HG03457 (cell line): ENCODE measurements around the gene NCKAP5.

ENCODE experiments used
- ATAC-seq: cut with Tn5 transposase; IDR thresholded peaks from one replicate; pipeline ENCODE4 v1.9.1; 2021; ENCODE audit warnings: moderate number of reproducible peaks; ENCODE audit not compliant: unreplicated experiment

NCKAP5 gene

DNA sequence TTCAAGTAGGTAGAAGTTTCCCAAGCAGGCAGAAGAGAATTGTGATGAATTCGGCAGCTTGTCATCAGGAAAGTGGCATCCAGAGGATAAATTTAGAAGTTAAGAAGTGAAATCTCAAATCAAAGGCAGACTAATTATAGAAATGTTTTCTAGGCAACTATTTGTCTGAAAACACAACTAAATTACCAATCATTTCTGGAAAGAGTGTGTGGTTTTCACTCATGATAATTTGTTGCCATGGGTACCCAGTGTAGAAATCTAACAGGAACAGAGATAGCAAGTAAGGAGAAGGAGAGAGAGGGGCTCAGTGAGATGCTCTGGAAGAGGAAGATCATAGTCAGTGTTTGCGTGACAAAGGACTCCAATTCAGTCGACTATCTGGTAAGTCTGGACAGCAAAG lies 208.1 kb downstream of the NCKAP5 start:
- ATAC-seq: no peak

DNA sequence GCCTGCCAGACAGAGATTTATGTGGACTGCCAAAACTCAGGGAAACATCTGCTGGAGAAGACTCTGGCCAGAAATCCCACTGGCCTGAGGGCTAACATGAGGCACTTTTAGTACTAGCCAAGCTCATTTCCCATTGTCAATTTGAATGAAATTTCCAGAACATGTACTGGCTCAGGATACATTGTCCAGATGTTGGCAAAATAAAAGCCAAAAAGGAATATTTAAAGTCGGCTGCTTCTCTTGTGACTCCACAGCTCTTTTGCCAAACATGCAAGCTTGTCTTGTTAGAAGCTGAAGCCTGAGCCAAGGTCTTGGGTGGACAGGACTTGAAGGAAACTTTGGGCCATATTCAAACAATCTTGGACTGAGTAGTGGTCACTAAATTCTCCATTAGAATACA lies 215.5 kb downstream of the NCKAP5 start:
- no peak for ATAC-seq

DNA sequence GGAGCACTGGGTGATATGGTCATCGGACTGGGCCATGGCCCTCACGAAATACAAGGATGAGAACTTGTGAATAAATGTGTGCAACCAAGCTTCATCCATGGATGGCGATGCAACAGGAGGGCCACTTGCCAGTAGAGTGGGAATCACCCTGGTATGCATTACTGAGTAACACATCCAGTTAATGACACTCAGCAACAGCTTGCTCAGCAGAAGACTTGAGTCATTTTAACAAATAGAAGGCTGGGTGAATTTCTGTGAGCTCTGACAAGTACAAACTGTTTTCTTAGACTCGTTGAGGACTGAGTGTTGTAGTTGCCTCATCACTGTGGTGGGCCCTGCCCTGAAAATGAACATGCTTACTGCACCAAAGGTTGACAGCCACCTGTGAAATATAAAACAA lies 221.6 kb downstream of the NCKAP5 start:
- no peak for ATAC-seq

DNA sequence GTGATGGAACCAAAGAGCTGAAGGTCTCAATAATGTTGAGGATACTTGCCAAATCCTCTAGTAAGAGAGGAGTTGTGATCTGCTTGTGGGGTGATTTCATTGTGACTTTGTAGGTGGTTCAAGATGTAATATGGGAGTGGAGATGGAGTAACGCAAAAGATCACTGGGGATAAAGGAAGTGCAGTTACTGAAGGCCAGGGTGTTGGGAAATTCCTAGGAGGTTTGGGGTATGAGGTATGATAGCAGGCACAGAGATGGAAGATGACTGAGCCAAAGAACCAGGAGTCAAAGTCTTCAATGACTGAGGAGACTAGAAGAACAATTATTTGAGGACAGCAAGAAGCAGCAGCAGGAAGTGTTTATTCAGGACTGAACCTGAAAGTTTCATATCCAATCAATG lies 222.6 kb downstream of the NCKAP5 start:
- no peak for ATAC-seq

DNA sequence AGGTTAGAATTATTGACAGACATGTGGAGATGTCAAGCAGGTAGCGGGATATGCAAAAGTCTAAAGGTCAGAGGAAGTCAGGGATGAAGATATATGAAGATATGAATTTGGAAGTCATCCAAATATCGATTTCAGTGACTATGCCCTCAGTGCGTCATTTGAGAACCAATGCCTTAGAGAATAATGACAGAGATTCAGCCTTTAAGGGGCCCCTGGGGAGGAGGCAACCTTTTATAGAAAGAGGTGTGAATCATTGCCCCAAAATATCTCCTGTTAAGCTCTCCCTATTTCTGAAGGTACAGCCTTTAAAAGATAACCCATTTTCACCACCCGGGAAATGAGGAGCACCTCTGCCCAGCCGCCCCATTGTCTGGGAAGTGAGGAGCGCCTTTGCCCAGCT lies 223.4 kb downstream of the NCKAP5 start:
- ATAC-seq: no peak

DNA sequence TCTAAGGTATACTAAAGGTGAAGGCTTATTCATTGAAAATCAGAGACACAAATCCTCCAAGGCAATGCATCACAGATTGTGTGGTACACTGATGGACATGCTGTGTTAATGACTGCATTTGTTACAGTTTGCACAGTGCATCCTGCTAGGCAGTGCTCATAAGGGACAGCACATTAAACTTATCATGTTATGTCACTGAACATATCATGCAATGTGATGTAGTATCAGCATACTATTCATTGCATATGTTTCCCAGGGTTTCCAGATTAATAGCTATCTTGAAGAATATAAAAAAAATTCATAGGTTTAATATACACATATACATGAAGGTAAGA lies 225.3 kb downstream of the NCKAP5 start:
- ATAC-seq: no peak

DNA sequence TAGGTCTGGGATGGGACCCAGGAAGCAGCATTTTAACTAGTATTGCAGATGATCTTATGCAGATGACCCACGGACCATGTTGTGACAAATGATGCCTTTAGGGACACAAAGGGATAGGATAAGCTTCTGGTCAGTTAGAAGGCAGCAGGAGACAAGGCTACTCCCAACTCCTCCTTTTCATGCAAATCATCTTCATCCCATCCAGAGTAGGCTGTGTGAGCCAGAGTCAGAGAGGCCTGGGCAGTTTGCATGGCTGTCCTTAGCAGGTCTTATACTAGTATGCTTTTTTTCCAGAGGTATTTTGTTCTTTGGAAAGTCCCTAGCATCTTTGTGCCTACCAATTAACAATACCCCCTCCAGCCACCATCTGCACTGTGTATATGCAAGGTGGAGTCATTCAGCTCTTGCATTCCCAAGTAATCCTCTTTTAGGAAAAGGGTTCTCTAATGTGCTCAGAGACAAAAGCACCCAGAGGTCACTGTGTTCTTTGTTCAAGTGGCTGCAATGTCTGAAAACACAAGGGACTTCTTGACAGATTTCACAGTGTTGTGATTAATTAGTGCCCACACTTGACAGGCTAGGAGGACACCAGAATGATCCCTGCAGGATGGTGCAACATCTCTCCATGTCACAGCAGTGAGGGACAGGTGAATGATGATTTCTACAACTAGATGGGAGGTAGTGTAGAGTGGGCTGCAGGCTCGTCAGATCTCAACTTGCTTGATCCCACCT lies 225.8 kb downstream of the NCKAP5 start:
- ATAC-seq: no peak

DNA sequence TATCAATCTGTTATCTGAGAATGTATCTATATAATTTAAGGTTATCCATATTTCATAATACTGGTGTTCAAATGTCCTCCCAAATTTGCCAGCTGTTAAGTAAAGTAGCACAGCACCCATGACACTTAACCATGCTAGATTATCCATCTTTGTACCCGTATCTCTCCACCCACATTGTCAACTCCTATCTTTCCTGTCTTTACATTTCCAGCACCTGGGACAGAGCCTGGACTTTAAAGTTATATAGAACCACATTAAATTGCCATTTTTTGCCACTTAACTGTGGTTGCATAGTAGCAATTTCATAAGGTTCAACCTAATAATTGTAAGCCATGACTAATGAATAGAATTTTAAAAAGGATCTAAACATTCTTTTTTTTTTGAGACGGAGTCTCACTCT lies 226.7 kb downstream of the NCKAP5 start:
- ATAC-seq: no peak

DNA sequence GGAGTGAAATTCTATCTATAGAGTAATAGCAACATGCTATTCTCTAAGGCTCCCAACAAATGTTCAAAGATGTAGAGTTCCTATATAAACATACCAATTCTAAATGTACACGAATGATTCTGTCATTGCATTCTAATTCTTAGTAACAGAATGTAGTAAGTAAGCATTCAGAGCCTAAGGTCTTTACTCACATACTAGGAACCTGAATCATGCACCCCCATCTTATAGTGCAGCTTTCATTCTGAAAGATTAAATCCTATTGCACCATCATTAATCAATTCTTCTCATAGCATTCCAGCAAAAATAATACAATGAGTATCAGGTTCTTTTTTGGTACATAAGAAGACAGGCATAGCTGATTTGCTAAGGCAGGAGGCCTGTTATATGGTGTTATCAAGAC lies 230.0 kb downstream of the NCKAP5 start:
- no peak for ATAC-seq

DNA sequence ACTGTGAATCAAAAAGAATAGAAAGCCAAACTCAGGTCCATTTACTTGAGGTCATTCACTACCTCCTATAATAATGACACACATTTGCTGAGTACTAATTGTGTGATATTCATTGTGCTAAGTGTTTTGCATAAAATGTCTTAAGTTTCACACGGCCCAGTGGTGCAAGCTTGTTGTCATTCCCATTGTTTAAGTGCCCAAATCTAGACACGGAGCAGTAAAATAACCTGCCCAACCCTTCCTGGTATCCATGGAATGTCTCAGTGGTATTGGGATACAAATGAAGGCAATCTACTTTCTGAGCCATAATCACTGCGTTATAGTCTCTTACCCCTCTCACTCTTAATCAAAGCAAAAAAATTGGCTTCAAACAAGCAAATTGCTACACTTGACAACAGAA lies 233.3 kb downstream of the NCKAP5 start:
- no peak for ATAC-seq

DNA sequence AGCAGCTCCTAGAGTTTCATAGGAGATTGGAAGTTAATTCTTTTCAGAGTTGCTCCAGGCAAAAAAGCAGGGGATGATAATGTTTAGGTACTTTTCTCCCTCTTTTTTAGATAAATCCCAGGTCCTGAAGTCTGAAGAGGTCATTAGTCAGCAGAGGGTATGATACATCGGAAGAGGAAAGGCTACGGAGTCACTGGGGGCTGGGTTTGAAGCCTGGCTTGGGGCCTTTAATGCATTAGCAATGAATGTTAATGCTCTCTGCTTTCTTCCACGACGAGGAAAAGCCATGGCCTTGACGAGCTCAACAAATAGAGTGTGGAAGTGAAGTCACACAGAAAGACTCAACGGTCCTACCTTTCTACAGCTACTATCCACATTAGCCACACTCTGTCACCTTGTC lies 235.1 kb downstream of the NCKAP5 start:
- no peak for ATAC-seq

DNA sequence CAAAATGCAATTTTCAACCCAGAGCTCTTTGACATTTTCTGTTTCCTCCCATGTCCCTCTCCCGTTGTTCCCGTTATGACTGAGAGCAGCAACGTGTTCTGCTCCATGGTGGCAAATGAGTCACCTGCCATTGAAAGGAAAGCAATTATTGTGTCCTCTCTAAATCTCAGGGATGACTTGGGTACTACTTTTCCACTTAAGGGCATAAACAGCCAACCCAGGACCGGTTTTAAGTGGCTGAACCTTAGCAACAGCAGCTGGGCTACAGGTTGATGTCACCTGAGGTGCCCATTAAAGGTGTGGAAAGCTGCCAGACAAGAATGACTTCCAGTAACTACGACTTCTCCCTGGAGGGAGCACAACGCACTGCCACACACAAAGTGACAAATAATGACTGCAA lies 236.8 kb downstream of the NCKAP5 start:
- no peak for ATAC-seq

DNA sequence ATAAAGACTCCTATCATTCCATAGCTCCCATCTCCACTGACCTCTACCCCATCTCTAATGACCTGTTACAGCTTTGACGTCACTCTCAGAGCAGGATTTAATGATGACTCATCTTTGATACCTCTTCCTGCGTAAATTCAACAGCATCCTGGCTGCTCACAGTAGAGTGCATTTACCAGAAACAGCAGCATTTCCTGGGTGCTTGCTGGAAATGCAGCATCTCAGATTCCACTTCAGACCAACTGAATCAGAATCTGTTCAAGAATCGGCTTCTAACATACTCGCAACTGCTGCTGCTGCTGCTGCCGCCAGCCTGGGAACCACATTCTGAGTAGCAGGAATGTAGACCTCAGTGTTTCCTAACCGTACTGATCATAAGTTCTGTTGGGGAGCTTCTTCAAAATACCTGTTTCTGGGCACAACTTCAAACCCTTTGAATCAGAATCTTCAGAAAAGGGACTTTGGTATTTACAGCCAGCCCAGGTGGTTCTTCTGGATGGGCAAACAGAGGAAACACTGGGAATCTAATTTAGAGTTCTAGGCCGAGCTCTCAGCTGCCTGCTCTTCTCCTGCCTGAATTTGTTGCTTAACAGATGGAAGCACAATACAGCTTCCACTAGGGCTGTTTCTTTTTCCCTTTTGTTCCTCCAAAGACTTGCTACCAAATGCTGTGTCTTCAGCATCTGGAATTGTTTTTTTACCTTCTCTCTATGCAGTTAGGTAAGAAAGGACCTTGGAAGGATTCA lies 241.4 kb downstream of the NCKAP5 start:
- ATAC-seq: no peak

DNA sequence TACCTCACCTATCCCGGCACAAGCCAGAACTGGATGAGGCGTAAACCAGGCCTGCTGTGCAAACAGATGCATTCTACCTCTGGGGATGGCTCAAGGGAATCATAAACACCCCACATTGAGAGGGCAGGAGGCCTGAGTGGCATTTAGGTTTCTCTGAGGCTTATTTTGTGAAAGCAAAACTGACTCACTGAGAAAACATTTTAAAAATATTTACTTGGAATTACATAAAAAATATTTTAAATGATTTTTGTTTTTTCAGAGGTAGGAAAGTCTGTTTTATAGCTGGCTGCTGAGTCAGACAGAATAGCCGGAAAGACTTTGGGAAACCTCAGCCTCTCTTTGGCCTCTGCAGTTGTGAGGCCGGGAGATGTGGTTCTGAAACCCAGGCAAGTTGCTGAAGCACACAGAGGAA lies 244.1 kb downstream of the NCKAP5 start:
- no peak for ATAC-seq

DNA sequence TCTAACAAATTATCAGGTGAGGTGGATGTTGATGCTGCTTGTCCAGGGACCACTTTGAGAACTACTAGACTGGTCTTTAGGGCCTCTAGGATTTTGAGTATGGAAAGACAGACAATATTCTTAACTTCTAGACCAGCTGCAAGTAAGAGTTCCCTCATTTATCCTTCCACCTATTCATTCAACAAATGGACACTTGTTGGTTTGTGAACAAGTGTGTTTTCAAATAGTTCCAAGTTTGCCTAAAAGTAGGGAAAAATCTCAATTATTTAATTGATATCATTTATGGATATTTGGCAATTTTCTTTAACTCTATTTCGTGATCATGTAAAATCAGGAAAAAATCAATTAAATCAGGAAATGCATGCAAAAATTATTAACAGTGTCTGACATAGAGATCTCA lies 245.4 kb downstream of the NCKAP5 start:
- ATAC-seq: no peak

DNA sequence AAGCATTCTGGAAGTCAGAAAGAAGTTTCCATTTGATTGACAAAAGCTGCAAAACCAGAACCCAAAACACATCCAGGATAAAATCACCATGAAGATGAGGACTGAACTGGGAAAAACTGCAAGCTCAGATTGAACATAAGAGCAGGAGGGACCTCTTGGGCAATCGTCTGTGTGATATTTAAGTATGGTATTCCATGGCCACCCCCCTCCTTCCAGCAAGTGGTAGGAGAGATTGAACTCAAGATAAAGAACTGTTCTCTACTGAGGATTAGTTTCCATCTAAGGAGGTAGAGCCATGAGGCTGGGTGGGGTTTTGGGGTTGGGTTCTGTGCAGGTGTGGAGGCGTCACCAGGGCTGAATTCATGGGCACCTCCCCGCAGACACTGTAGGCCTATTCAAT lies 251.1 kb downstream of the NCKAP5 start:
- ATAC-seq: no peak

DNA sequence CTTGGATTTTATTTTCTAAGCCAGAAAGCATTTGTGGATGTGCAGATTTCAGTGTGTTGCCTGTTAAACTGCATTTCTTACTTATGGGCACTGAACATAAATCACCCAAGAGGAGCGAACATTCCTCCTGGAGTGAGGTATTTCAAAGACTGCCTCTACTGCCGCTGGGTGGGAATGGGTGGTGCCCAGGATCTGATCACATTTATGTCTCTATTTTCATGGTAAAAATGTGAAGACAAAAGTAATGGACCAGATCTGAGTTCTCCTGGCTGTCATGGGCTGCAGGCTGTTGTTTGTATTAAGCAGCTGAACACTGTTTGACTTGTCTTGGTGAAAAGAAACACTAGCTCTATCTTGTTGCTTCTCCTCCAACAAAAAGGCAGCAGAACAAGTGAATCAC lies 251.7 kb downstream of the NCKAP5 start:
- no peak for ATAC-seq

DNA sequence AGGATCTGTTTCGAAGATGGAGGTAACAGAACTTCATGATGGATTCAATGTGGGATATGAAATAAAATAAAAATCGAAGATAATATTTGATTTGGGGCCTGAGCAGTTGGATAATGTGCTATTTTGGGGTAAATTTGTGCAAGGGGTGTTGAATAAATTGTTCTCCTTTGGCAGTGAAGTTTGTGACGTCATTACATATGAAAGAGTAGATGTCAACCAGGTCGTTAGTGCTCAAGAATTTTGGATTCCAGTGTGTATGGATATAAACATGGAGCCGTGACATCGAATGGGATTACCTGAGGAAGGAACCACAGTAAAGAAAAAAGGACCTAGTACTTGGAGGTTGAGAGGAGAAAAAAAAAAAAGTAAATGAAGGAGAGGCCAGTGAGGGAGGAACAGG lies 253.0 kb downstream of the NCKAP5 start:
- no peak for ATAC-seq

DNA sequence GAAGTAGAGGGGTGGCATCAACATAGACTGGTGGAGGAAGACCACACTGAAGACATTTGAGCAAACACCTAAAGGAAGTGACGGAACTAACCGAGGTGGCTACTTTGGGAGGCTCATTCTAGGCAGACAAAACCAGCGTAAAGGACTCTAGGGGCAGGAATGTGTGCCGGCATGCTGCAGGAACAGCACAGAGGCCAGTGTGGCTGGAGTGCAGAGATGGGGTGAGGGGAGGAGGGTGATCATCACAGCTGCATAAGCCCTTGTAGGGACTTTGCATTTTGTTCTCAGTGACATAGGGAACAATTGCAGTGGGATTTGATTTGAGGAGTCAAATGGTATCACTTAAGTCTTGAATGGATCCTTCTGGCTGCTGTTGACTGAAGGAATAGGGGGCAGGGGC lies 253.5 kb downstream of the NCKAP5 start:
- no peak for ATAC-seq

DNA sequence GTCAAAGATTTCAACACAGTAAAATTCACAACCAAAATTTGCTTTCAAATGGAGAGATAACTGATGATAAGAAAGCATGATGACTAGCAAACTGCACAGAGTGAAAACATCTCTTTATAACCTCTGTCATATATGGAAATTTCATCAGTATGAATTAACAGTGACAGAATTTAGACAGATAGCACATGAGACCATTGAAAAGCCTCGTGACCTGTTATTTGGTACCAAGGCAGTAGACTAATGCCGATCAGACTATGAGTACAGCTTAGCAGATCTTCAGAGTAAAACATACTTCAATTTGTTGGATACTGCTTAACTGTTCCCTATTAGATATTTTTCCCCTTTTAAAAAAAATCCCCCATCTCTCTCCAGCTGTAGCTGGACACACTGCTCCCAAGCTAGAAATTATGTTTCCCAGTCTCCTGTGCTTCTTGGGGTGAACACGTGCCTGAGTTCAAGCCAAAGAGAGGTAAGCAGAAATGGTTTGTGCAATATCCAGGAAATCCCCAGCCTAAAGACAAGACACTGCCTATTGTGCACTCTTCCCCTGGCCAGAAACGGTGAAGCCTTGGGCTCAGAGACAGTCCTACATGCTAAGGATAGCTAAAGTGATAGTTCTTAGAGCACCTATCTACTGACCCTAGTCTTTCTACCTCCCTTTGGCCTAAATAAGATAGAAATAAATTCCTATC lies 256.1 kb downstream of the NCKAP5 start:
- no peak for ATAC-seq

DNA sequence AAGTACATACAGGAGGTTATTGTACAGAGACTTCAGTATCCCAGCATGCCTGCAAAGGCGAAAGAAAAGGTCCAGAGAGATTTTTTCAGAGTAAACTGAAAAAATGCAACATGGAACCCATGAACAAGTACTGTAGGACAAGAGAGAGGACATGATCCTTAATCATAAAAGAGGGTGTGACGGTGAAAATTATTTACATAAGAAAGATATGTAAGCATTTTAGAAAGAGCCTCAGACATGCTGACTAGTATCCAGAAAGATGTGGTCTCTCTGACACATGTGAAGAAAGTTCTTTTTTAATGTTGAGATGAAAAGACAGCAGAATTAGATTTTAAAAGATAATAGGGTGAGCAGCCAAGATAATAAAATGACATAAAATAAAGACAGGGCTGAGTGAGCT lies 262.0 kb downstream of the NCKAP5 start:
- ATAC-seq: no peak

DNA sequence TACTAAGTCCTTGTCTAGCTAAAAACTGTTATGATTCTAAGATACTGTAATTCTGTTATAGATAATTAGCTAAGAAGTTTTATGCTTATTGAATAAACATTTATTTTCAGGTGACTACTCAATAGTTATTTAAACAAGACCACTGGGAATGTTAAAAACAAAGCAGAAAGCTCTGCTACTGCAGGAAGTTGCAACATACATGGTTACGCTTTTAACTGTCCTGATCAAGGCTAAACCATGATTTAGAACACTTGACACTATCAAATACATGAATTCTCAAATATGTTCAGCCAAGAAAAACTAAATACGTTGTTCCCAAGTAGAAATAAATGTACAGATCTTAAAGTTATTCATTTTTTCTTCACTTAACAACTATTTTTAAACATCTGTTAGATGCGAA lies 263.9 kb downstream of the NCKAP5 start:
- ATAC-seq: no peak
